ENCODE measurements around the gene CCDC137. TPM values are rescaled to one million over a fixed set of nuclear protein-coding genes. Genes with fewer than 3 reads are reported as not detected.

CCDC137 gene
- total RNA-seq, 6 donors from 2014 or later = 10.8 to 49.2 (median 12.6) TPM

DNA sequence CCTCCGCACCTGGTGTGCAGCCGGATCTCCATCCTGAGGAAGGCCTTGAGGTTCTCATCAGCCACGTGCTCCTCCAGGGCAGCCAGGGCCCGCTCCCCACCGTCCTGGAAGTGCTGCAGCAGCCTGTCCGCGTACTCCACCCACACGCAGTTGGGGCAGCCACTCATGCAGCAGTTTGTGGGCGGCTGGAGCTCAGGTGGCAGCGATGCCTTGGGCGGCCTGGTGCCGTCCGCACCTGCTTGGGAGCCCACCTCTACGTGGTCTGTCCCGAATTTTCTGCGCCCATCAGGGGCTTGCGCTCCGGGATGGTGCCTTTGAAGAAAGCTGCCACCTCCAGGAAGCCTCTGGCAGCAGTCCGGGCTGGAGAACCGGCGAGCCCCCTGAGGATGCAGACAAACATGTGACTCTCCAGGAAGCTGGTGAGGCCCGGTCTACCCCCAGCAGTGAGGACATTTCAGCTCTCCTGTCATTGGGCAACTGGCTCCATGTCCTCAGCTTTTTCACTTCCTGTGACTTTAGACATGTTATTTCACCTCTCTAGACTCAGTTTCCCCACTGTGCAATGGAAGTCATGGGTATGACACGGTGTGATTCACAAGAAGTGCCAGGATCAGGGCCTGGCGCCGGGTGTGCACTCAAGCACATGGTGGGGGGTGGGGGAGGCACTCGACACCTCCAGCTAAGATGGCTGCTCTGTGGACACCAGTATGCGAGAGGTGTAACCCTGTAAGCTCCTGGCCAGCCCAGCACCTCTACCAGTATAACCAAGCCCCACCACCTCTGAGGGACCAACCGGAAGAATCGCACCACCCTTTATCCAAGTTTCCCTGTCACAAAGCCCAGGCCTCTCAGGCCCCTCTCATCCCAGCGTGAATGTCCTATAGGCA is 1.1 kb upstream of the CCDC137 start:
- peak overlapping the region; percentile 80 to 99 (median 90) for H3K4me3 ChIP-seq
- peak; percentile 5 to 17 for ATAC-seq (ENCODE audit: low FRiP score in 2 of 2)
- no peaks in the 10 kb centered on the region for H3K9me3 ChIP-seq
- H3K27ac ChIP-seq = peak overlapping the region; percentile 91 to 95 (median 93)
- peaks cover 0 to 28% (median 12%) of the 10 kb centered on the region in 4 donors for H3K36me3 ChIP-seq
- peak; percentile 42 to 72 for DNase-seq
- no peaks in the 10 kb centered on the region for H3K27me3 ChIP-seq
- 57 to 64% methylated on average over 20 to 29 of the region's 30 CpGs for WGBS, 2 donors
- no peak for TF ChIP-seq EP300 (IDR thresholded peaks at IDR 0.05)
- no peak for TF ChIP-seq POLR2A (IDR thresholded peaks at IDR 0.05)
- no peak for TF ChIP-seq POLR2AphosphoS5 (IDR thresholded peaks at IDR 0.05)
- TF ChIP-seq, protein P1, sequence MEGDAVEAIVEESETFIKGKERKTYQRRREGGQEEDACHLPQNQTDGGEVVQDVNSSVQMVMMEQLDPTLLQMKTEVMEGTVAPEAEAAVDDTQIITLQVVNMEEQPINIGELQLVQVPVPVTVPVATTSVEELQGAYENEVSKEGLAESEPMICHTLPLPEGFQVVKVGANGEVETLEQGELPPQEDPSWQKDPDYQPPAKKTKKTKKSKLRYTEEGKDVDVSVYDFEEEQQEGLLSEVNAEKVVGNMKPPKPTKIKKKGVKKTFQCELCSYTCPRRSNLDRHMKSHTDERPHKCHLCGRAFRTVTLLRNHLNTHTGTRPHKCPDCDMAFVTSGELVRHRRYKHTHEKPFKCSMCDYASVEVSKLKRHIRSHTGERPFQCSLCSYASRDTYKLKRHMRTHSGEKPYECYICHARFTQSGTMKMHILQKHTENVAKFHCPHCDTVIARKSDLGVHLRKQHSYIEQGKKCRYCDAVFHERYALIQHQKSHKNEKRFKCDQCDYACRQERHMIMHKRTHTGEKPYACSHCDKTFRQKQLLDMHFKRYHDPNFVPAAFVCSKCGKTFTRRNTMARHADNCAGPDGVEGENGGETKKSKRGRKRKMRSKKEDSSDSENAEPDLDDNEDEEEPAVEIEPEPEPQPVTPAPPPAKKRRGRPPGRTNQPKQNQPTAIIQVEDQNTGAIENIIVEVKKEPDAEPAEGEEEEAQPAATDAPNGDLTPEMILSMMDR (IDR thresholded peaks at IDR 0.05) = no peak
- H3K4me1 ChIP-seq = peaks cover 18 to 33% (median 20%) of the 10 kb centered on the region in 4 donors

DNA sequence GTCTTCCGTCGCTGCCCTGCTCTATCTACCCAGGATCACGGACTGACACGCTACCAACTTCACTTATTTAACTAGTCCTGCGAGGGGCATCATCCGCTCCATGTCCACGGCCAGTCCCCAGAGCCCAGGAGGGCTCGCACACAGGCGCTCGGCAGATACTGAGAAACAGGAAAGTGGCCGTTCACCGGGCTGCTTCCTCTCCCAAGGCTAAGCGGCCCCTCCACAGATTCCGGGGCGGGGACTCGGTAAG is 520 bp upstream of the CCDC137 start:
- Histone ChIP-seq H3K4me1 (peaks cover 18 to 33% (median 20%) of the 10 kb centered on the region in 4 donors), H3K27me3 (no peaks in the 10 kb centered on the region), H3K9me3 (no peaks in the 10 kb centered on the region), H3K36me3 (peaks cover 0 to 34% (median 18%) of the 10 kb centered on the region in 4 donors), H3K27ac (peak overlapping the region; percentile 91 to 95 (median 93)), H3K4me3 (peak overlapping the region; percentile 80 to 99 (median 90))
- WGBS, 2 donors = 0 to 1% methylated on average over 12 to 16 of the region's 16 CpGs
- ATAC-seq (ENCODE audit: low FRiP score in 2 of 2) (peak in 1 of 2 donors; percentile 13), DNase-seq (no peak)
- TF ChIP-seq POLR2AphosphoS5 (IDR thresholded peaks at IDR 0.05) = no peak
- no peak for TF ChIP-seq EP300 (IDR thresholded peaks at IDR 0.05)
- TF ChIP-seq, protein P1 (IDR thresholded peaks at IDR 0.05) = no peak
- no peak for TF ChIP-seq POLR2A (IDR thresholded peaks at IDR 0.05)

DNA sequence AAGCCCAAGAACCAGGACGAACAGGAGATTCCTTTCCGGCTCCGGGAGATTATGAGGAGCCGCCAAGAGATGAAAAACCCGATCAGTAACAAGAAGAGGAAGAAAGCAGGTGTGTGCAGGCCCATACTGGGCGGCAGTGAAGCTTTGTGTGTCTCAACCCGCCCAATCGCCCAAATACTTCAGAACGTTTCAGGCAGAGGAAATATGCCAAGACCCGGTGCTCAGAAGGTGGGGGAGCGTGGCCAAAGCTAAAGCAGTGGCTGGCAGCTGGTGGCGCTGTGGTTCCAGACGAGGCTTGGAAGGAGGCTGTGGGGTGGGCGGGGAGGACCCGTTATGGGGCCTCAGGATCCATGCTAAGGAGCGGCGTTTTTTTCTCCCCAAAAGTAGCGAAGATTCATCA is 1.2 kb downstream of the CCDC137 start:
- no peak for ATAC-seq (ENCODE audit: low FRiP score in 2 of 2)
- H3K4me3 ChIP-seq = peak overlapping the region in 2 of 4 donors; percentile 85 to 99
- DNase-seq = no peak
- TF ChIP-seq EP300 (IDR thresholded peaks at IDR 0.05) (no peak), POLR2AphosphoS5 (IDR thresholded peaks at IDR 0.05) (no peak), POLR2A (IDR thresholded peaks at IDR 0.05) (no peak)
- TF ChIP-seq, protein P1 (IDR thresholded peaks at IDR 0.05) = no peak
- no peaks in the 10 kb centered on the region for H3K9me3 ChIP-seq
- H3K27me3 ChIP-seq = no peaks in the 10 kb centered on the region
- WGBS, 2 donors = 76 to 84% methylated on average over 18 of the region's 18 CpGs
- peaks cover 4 to 51% (median 35%) of the 10 kb centered on the region in 4 donors for H3K36me3 ChIP-seq
- peaks cover 18 to 33% (median 20%) of the 10 kb centered on the region in 4 donors for H3K4me1 ChIP-seq
- no peak overlapping the region for H3K27ac ChIP-seq

DNA sequence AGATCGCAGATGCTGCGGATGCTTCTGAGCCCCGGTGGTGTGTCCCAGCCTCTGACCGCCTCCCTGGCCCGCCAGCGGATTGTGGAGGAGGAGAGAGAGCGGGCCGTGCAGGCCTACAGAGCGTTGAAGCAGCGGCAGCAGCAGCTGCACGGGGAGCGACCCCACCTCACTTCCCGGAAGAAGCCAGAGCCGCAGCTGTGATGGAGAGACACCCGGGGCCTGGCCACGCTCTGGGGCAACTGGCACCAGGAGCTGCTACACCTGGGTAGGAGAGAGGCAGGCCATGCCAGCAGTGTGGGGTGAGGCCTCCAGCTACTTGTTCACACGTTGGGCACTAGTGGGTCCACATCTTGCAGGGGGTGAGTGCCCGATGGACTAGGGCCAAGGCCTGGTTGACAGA is 6.0 kb downstream of the CCDC137 start:
- Histone ChIP-seq H3K27me3 (no peaks in the 10 kb centered on the region), H3K4me3 (no peak overlapping the region), H3K9me3 (no peaks in the 10 kb centered on the region), H3K4me1 (peaks cover 5 to 13% (median 7%) of the 10 kb centered on the region in 4 donors), H3K27ac (no peak overlapping the region), H3K36me3 (peaks cover 14 to 58% (median 50%) of the 10 kb centered on the region in 4 donors)
- peak in 1 of 2 donors; percentile 76 for DNase-seq
- ATAC-seq (ENCODE audit: low FRiP score in 2 of 2) = peak in 1 of 2 donors; percentile 13
- TF ChIP-seq POLR2A (IDR thresholded peaks at IDR 0.05) (no peak), POLR2AphosphoS5 (IDR thresholded peaks at IDR 0.05) (no peak), EP300 (IDR thresholded peaks at IDR 0.05) (no peak)
- TF ChIP-seq, protein P1 (IDR thresholded peaks at IDR 0.05) = no peak
- WGBS, 2 donors = 90 to 94% methylated on average over 15 to 18 of the region's 18 CpGs
